ENCODE results near the gene HTR2C.
A peak's percentile ranks its signal among the peaks of the same experiment; 100 is the strongest.
"Not testable (repeated sequence)": the region's sequence is repeated elsewhere in the genome, so short reads cannot be mapped to it uniquely, and the experiment has no call there.

HTR2C gene

GRCh38 chrX:114583646-114584374 lies at the start of gene HTR2C:
TSS of gene HTR2C (plus strand) at chrX:114584086. CDS start at chrX:114726937, 142,851 bp downstream.
- DNase-seq = no peak

GRCh38 chrX:114580336-114580735 lies 3.5 kb upstream of the HTR2C start:
- no peak for DNase-seq

- no peak for DNase-seq
Measured at GRCh38 chrX:114581528-114582263, 2.2 kb upstream of the HTR2C start.

DNA sequence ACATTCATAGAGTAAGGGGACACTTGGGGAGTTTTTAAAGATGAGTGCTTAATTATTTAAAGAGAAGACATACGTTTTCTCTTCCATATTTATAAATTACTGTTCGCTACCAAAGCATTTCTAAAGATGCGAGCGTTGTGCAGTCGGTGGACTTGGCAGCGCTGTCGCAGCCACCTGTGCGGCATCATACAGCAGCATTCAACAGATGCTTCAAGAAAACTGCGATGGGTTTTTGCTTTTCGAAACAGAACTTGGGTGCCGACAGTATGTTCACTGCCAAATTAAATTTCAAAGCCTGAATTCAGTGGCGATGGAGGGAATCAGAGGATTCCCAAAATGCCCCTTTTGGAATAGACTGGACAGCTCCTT lies 1.6 kb upstream of the HTR2C start:
- no peak for DNase-seq

DNA sequence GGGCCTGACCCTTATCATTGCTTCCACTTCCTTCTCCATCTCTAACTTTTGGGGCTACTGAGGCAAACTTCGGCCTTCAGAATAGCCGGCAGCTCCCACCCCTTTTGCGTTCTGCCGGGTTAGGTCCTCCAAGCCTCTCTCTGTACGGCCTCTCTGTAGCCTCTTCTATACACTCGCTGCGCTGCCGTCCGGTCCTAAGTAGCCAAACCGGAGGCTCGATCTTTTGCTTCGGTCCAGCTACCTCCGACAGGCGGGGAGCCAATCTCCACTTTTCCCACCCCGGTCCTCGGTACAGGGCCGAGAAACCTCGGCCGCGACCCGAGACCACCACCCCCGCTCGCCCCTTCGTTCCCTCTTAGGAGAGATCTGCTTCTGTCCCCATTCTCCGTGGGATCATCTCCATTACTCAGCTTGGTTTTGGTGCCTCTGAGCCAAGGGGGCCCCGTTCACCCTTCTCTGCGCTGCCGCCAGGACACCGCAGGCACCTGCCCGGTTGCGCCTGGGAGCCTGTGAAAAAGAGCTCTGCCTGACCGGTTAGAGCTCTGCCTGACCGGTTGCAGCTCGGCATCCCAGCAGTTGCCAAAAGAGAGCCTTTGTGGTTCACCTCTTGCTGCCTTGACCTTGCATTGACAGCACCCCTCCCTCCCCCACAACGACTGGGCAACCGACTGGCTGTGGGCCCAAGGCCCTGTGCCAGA lies 1.0 kb upstream of the HTR2C start:
- no peak for DNase-seq

DNA sequence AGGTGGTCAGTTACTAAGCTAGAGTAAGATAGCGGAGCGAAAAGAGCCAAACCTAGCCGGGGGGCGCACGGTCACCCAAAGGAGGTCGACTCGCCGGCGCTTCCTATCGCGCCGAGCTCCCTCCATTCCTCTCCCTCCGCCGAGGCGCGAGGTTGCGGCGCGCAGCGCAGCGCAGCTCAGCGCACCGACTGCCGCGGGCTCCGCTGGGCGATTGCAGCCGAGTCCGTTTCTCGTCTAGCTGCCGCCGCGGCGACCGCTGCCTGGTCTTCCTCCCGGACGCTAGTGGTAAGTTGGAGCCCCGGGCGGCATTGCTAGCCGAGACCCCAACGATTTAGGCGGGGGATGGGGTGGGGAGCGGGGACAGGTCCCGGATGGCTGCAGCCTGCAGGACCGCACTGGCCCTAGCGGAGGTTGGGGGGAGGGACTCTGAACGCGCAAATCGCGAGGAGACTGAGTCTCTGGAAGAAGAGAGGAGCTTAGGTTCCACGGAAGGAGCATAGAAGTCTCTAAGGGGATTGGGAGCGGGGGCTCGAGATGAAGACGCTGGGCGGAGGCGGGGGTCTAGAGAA lies 573 bp downstream of the HTR2C start:
- DNase-seq = peak in 1 of 2 experiments; percentile 27

- DNase-seq = no peak
Measured at GRCh38 chrX:114584983-114585842, 1.3 kb downstream of the HTR2C start.

DNA sequence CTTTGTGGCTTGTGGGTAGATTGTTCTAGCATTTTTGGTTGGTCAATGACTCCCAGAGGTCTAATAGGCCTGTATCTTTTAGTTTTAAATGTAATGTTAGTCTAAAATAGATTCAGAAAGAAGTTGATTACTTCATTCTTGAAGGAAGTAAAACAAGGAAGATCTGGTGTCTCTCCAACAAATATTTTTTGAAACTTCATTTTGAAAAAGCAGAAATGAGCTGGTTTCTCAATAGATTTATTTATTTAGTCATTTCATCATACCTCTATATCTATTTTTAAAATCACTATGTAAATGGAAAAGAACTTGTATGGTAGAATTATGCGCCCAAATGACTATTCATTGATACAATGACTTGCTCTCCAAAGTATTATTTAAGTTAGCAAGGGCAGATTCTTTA lies 7.2 kb downstream of the HTR2C start:
- DNase-seq = no peak

- DNase-seq = no peak
Measured at GRCh38 chrX:114599305-114599704, 15.4 kb downstream of the HTR2C start.

DNA sequence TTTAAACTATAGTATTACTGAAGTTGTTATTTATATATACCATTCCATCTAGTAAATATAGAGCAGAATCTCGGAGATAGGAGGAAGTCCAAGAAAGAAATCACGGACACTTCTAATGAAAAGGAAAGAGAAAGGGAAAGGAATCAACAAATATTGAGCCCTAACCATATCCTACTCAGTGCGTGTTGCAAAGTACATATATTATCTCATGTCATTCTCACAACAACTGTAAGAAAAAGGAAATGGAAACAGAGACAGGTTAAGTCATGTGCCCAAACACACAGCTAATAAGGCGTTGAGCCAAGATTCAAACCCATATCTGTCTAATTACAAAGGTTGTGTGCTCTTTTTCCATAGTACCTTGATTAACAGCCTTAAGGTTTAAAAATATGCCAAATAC lies 16.0 kb downstream of the HTR2C start:
- no peak for DNase-seq

DNA sequence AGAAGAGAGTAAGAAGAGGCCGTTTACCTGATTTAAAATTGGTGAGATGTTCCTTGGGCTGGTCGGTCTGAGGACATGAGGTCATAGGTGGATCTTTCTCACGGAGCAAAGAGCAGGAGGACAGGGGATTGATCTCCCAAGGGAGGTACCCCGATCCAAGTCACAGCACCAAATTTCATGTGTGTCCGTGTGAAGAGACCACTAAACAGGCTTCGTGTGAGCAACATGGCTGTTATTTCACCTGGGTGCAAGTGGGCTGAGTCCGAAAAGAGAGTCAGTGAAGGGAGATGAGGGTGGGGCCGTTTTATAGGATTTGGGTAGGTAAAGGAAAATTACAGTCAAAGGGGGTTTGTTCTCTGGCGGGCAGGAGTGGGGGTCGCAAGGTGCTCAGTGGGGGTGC lies 22.7 kb downstream of the HTR2C start:
- not testable (repeated sequence) for DNase-seq

DNA sequence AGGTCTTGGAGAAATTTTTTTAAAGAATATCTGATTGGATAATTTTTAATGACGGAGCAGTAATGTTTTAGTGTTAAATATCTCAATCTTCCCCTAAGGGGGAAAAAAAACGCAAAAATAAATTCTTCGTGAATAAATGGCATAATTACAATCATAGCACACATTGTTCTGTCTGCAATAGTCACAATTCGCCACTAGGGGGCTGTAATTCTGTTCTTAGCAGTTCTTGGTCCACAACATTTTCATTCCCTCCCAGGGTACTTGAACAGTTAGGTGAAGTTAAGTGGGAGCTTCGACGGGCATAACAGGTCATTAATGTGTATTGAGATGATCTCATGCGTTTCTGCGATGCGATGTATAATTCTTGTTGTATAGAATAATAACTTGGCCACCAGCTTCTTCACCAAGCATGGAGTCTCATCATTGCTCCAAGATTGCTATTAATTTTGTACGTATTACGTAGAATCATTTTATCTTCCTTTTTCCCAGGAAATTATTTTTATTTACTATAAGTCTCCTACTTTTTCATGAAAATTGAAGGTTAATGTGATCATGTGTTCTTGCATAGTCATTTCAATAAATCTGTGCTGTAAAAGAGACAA lies 27.2 kb downstream of the HTR2C start:
- DNase-seq = peak; percentile 48 to 71

- no peak for DNase-seq
Measured at GRCh38 chrX:114615765-114616164, 31.9 kb downstream of the HTR2C start.

DNA sequence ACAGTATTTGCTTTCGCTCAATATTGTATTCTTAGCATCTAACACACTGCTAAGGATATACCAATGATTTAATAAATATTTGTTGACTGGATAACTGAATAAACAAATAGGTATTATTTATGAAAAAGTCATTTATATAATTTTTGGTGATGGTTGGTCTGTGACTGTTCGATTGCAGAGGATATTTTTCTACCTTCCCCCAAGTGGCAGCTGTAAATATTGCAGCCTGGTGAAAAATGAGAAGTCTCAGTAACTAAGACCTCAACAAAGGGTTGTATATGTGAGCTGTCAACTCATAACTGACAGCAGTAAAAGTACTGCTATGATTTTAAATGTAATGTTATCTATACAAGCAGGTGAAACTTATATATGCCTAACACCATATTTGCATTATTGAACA lies 36.0 kb downstream of the HTR2C start:
- DNase-seq = no peak

DNA sequence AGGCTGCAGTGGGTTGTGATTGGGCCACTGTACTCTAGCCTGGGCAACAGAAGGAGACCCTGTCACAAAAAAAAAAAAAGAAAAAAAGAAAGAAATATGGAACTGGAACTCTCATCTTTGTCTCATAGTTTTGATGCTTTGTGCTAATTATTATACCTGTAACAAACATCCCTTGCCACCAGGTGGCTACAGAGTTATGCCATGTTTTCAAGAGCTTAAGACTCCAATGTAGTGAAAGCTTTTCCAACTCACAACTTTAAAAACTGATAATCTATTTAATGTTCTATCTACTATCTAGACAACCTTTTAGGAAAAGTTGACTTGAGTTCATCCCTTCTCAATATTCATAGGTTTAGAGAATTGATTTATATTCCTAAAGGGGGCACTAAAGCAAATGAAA lies 42.4 kb downstream of the HTR2C start:
- peak; percentile 29 to 31 for DNase-seq

- no peak for DNase-seq
Measured at GRCh38 chrX:114635986-114636385, 52.1 kb downstream of the HTR2C start.

DNA sequence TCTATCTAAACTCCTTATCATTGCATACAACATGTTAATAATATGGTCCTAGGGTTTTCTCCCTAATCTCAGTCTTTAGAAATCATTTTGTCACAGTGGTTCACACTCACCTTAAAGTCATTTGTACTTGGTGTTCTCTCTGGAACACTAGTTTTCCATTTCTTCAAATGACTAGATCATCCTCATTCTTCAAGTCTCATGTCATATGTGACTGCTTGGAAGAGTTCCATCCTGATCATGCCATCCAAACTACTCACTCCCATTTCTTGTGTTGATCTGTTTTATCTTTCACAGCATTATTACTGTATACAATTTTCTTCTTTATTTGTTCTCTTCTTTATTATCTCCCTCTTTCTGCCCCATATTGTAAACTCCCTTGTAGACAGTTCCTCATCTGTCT lies 66.5 kb downstream of the HTR2C start:
- no peak for DNase-seq

- no peak for DNase-seq
Measured at GRCh38 chrX:114675365-114675764, 91.5 kb downstream of the HTR2C start.

DNA sequence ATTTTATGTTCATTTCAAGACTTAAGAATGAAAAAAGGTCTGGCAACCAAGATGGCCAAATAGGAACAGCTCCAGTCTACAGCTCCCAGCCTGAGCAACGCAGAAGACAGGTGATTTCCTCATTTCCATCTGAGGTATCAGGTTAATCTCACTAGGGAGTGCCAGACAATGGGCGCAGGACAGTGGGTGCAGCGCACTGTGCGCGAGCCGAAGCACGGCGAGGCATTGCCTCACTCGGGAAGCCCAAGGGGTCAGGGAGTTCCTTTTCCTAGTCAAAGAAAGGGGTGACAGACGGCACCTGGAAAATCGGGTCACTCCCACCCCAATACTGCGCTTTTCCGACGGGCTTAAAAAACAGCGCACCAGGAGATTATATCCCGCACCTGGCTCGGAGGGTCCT lies 116.6 kb downstream of the HTR2C start:
- DNase-seq = not testable (repeated sequence)

GRCh38 chrX:114709406-114709805 lies 125.5 kb downstream of the HTR2C start:
- DNase-seq = no peak

DNA sequence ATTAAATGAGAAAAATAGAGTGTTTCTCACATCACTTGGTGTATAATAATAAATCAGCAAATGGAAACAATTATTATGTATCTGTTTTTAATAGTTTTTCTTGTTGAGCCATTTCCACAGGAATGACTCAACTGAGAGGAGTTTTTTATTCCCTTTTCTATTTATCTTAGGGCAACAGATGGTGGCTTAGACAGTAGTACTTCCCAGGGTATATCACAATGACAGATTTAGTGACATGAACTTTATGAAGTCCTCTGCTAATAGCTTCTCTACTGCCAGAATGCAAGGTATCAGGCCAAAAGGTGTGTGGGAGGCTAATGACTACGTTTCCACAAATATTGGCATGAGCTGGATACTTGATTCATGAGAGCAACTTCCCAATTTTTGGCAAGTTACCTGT lies 126.7 kb downstream of the HTR2C start:
- no peak for DNase-seq

DNA sequence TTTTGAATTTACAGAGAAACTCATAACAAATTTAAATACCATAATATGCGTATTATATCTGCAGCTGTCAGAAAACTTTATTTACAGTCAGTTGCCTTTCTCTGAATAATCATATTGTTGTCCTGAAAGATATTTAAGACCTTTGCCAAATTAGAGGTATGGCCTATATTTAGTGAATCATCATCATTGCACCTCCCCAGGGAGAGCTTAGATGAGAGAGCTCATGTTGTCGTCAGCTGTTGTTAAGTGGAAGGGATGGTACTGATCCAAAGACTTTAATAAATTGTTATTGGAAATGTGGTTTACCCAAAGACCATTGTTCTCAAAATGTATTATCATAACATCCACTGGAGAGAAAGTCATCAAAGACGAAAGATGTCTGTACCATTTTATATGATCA lies 128.6 kb downstream of the HTR2C start:
- DNase-seq = no peak

Measured in NCI-H2081 (cell line).